Measurements from ENCODE around the gene ADAMTS8. TPM values are rescaled to one million over a fixed set of nuclear protein-coding genes. Genes with fewer than 3 reads are reported as not detected.

Gene ADAMTS8
- total and polyA plus RNA-seq, 10 of the 15 experiments (the other 5 are each of a cell fraction or from before 2014, with no cell fraction given) = not detected

DNA sequence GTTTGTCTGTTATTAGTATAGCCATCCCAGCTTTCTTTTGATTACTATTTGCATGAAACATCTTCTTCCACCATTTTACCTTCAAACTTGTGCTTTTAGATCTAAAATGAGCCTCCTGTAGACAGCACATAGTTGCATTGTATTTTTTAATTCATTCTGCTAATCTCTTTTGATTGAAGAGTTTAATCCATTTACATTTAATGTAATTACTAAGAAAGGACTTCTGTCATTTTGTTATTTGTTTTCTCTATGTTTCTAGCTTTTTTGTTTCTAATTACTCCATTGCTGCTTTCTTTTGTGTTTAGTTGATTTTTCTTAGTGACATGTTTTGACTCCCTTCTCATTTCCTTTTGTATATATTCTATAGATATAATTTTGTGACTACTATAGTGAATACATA lies 70.0 kb downstream of the ADAMTS8 start:
- TF ChIP-seq, protein P1, sequence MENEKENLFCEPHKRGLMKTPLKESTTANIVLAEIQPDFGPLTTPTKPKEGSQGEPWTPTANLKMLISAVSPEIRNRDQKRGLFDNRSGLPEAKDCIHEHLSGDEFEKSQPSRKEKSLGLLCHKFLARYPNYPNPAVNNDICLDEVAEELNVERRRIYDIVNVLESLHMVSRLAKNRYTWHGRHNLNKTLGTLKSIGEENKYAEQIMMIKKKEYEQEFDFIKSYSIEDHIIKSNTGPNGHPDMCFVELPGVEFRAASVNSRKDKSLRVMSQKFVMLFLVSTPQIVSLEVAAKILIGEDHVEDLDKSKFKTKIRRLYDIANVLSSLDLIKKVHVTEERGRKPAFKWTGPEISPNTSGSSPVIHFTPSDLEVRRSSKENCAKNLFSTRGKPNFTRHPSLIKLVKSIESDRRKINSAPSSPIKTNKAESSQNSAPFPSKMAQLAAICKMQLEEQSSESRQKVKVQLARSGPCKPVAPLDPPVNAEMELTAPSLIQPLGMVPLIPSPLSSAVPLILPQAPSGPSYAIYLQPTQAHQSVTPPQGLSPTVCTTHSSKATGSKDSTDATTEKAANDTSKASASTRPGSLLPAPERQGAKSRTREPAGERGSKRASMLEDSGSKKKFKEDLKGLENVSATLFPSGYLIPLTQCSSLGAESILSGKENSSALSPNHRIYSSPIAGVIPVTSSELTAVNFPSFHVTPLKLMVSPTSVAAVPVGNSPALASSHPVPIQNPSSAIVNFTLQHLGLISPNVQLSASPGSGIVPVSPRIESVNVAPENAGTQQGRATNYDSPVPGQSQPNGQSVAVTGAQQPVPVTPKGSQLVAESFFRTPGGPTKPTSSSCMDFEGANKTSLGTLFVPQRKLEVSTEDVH (IDR thresholded peaks at IDR 0.05; ENCODE audit: low read depth, partially characterized antibody) = no peak
- no peak for TF ChIP-seq MEF2A (IDR thresholded peaks at IDR 0.05; ENCODE audit: insufficient read depth, low read depth, low read length)
- no peak for TF ChIP-seq SMARCA5 (IDR thresholded peaks at IDR 0.05)
- no peak for TF ChIP-seq JUNB (IDR thresholded peaks at IDR 0.05)
- TF ChIP-seq GABPA (IDR thresholded peaks at IDR 0.05; ENCODE audit: low read depth) = no peak
- TF ChIP-seq SMAD5 (IDR thresholded peaks at IDR 0.05; ENCODE audit: low read depth) = no peak
- TF ChIP-seq BMI1 (IDR thresholded peaks at IDR 0.05; ENCODE audit: borderline replicate concordance) = no peak
- TF ChIP-seq, protein P2, sequence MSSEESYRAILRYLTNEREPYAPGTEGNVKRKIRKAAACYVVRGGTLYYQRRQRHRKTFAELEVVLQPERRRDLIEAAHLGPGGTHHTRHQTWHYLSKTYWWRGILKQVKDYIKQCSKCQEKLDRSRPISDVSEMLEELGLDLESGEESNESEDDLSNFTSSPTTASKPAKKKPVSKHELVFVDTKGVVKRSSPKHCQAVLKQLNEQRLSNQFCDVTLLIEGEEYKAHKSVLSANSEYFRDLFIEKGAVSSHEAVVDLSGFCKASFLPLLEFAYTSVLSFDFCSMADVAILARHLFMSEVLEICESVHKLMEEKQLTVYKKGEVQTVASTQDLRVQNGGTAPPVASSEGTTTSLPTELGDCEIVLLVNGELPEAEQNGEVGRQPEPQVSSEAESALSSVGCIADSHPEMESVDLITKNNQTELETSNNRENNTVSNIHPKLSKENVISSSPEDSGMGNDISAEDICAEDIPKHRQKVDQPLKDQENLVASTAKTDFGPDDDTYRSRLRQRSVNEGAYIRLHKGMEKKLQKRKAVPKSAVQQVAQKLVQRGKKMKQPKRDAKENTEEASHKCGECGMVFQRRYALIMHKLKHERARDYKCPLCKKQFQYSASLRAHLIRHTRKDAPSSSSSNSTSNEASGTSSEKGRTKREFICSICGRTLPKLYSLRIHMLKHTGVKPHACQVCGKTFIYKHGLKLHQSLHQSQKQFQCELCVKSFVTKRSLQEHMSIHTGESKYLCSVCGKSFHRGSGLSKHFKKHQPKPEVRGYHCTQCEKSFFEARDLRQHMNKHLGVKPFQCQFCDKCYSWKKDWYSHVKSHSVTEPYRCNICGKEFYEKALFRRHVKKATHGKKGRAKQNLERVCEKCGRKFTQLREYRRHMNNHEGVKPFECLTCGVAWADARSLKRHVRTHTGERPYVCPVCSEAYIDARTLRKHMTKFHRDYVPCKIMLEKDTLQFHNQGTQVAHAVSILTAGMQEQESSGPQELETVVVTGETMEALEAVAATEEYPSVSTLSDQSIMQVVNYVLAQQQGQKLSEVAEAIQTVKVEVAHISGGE (CRISPR knock-in tag; IDR thresholded peaks at IDR 0.05) = no peak
- TF ChIP-seq, protein P3, sequence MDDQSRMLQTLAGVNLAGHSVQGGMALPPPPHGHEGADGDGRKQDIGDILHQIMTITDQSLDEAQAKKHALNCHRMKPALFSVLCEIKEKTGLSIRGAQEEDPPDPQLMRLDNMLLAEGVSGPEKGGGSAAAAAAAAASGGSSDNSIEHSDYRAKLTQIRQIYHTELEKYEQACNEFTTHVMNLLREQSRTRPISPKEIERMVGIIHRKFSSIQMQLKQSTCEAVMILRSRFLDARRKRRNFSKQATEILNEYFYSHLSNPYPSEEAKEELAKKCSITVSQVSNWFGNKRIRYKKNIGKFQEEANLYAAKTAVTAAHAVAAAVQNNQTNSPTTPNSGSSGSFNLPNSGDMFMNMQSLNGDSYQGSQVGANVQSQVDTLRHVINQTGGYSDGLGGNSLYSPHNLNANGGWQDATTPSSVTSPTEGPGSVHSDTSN (IDR thresholded peaks at IDR 0.05; ENCODE audit: insufficient replicate concordance, low read depth, low read length) = no peak
- TF ChIP-seq RFX5 (IDR thresholded peaks at IDR 0.05; ENCODE audit: low read depth, low read length) = no peak
- no peak for TF ChIP-seq RAD21 (IDR thresholded peaks at IDR 0.05; ENCODE audit: insufficient read depth, low read depth, low read length)
- TF ChIP-seq BCL11A (IDR thresholded peaks at IDR 0.05; ENCODE audit: low read depth, low read length) = no peak
- TF ChIP-seq, protein P4, sequence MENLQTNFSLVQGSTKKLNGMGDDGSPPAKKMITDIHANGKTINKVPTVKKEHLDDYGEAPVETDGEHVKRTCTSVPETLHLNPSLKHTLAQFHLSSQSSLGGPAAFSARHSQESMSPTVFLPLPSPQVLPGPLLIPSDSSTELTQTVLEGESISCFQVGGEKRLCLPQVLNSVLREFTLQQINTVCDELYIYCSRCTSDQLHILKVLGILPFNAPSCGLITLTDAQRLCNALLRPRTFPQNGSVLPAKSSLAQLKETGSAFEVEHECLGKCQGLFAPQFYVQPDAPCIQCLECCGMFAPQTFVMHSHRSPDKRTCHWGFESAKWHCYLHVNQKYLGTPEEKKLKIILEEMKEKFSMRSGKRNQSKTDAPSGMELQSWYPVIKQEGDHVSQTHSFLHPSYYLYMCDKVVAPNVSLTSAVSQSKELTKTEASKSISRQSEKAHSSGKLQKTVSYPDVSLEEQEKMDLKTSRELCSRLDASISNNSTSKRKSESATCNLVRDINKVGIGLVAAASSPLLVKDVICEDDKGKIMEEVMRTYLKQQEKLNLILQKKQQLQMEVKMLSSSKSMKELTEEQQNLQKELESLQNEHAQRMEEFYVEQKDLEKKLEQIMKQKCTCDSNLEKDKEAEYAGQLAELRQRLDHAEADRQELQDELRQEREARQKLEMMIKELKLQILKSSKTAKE (IDR thresholded peaks at IDR 0.05; ENCODE audit: low read depth, poor library complexity, severe bottlenecking) = no peak
- in situ Hi-C loops (cut with MboI) = no loop called here
- Histone ChIP-seq H3K4me1 (ENCODE audit: control insufficient read depth, insufficient read depth, low read length) (no peaks in the 10 kb centered on the region), H3K27ac (ENCODE audit: control insufficient read depth, insufficient read depth) (no peak overlapping the region), H3K27me3 (replicated peaks in 1 of 2; ENCODE audit: control insufficient read depth in 2 of 2, insufficient read depth in 2 of 2, low read length in 1 of 2) (no peaks in the 10 kb centered on the region), H3K9ac (ENCODE audit: control insufficient read depth, insufficient read depth, low read length) (no peak overlapping the region), H3K36me3 (ENCODE audit: control insufficient read depth in 2 of 2, insufficient read depth in 2 of 2, low read length in 1 of 2) (no peaks in the 10 kb centered on the region), H3K9me3 (replicated peaks; ENCODE audit: control insufficient read depth, insufficient read depth, low read length) (no peaks in the 10 kb centered on the region), H3K79me2 (ENCODE audit: control insufficient read depth, insufficient read depth, low read length) (no peaks in the 10 kb centered on the region), H4K20me1 (ENCODE audit: control insufficient read depth, insufficient read depth) (no peaks in the 10 kb centered on the region), H2AFZ (ENCODE audit: control insufficient read depth, low read depth, low read length) (no peak overlapping the region), H3K4me3 (no peak overlapping the region), H3K4me2 (ENCODE audit: control insufficient read depth, insufficient read depth) (no peak overlapping the region)
- intact Hi-C loops (cut with micrococcal nuclease; ENCODE audit: unreplicated experiment) = no loop called here
- DNase-seq (ENCODE audit: low read depth, low spot score) (no peak), FAIRE-seq (no peak), ATAC-seq (no peak)
- ChIA-PET RAD21 (ENCODE audit: unreplicated experiment) (no interaction called here), POLR2A (no interaction called here), SMC1A (ENCODE audit: uncharacterized antibody, unreplicated experiment) (no interaction called here), CTCF (interaction anchor here (1.5 kb wide), 1 partner anchor 145 kb away, joined by 3 read pairs; no protein-coding TSS in a partner anchor)
- BruUV-seq (replicated peaks) = no TSS peak
